Stimulated activated CD8-positive, alpha-beta memory T cell treated with anti-CD3 and anti-CD28 coated beads, Interleukin-15, amount 100 ng/mL, for 4 hours (primary cell): ENCODE measurements around the gene TFCP2L1.

Experiments
- DNase-seq, 2 donors: peaks; one replicate each; pipeline ENCODE4 v3.0.0-alpha.2; 2020; ENCODE audit warnings: low read depth in 2 of 2

TFCP2L1 gene

GRCh38 chr2:121175326-121175725, 109.7 kb downstream of the TFCP2L1 start:
- DNase-seq: no peak

DNA sequence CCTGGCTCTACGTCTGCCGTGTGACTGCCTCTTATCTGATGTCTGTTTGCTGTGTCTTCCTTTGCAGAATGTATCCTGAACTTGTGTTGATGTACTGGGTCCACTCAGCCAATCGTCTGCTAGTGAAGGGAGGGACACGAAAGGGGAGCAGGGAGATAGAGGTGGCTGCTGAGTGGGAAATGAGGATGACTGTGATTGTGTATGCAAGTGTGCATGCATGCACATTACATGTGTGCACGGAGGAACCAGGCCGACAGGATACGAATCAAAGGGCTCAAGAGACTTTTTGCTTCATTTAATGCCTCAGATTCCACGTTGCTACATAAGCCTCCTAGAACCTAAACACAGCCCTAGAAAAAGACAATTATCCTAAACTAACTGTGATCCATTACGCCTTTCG, 111.2 kb downstream of the TFCP2L1 start:
- no peak for DNase-seq

- no peak for DNase-seq
Measured at GRCh38 chr2:121173112-121173511, 111.9 kb downstream of the TFCP2L1 start.

DNA sequence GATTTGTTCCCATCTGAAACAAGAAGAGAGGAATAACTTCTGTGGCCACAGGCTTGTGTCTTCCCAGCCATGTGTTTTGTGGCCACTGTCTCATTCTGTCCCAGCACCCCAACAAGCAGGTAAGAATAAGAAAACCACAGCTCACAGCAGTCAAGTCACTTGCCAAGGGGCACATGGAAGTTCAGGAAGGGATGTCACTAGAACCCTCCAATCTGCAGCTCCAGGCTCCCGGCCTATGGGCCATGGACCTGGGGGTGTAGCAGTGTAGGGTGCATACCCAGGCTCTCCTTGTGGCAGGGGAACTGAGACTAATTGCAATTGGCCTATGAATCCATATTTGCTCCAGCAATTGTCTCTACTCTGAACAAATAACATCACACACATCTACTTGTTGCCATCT, 112.5 kb downstream of the TFCP2L1 start:
- DNase-seq: no peak

DNA sequence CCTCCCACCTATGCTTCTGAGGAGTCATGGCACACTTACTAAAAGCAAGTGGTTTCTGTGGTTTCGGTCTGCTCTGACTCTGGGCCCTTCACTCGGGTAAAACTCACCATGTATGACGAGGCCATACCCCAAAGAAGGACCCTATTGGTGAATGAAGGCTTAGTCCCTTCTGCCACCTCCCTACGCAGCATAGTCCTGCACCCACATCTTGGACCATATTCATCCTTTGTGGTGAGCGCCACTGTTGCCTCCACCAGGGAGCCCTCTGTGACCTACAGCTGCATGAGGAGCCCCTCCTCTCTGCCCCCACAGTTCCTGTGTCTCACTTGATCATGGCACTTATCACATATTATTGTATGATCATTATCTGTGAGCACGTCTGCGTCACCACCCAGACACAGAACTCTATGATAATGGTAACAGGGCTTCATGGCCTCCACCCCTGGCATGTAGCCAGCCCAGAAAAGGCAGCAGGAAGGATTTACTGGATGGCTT, 113.3 kb downstream of the TFCP2L1 start:
- no peak for DNase-seq

GRCh38 chr2:121170577-121170976, 114.4 kb downstream of the TFCP2L1 start:
- DNase-seq: no peak

DNA sequence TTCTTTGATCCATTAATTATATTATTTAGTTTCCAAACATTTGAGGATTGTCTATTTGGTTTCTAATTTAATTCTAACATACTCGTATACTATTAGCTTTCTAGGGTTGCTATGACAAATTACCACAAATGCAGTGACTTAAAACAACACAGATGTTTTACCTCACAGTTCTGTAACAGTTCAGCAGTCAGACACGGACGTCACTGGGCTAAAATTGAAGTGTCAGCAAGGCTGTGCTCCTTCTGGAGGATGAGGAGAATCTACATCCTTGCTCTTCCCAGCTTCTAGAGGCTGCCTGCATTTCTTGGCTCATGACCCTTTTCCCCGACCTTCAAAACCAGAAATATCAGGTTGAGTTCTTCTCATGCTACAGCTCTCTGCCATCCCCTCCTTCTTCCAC, 117.6 kb downstream of the TFCP2L1 start:
- no peak for DNase-seq
